ENCODE results near the gene PLEKHB1. TPM values are rescaled to one million over a fixed set of nuclear protein-coding genes. Genes with fewer than 3 reads are reported as not detected.
A peak's percentile ranks its signal among the peaks of the same experiment; 100 is the strongest.

Gene PLEKHB1
- 1 to 10 TPM; 1.1 to 1.3 TPM for polyA plus RNA-seq

GRCh38 chr11:73645972-73646631 is at the start of gene PLEKHB1:
Gene PLEKHB1, plus strand, starts transcription at chr11:73646581. Its CDS starts 28 bp downstream, at chr11:73646609.
- Histone ChIP-seq H3K36me3 (ENCODE audit: control insufficient read depth in 2 of 2, insufficient read depth in 2 of 2, low read length in 1 of 2) (no peaks in the 10 kb centered on the region), H3K4me3 (ENCODE audit: low read depth in 1 of 2, low read length in 2 of 2) (peak within 1 kb of the TSS in 1 of 2 donors; percentile 7), H3K9me3 (ENCODE audit: control insufficient read depth in 2 of 2, insufficient read depth in 1 of 2, low read depth in 1 of 2, low read length in 1 of 2) (no peaks in the 10 kb centered on the region), H3K4me1 (ENCODE audit: control insufficient read depth in 2 of 2, insufficient read depth in 2 of 2, low read length in 1 of 2) (peaks cover 4 to 5% of the 10 kb centered on the region in 2 donors), H3K27ac (ENCODE audit: low read depth in 2 of 2, low read length in 1 of 2) (no peak within 1 kb of the TSS), H3K27me3 (ENCODE audit: control insufficient read depth in 1 of 2, insufficient read depth in 2 of 2, low read length in 2 of 2) (no peaks in the 10 kb centered on the region)
- WGBS, 2 donors = 55% methylated on average over 26 of the region's 26 CpGs

- Histone ChIP-seq H3K36me3 (ENCODE audit: control insufficient read depth in 2 of 2, insufficient read depth in 2 of 2, low read length in 1 of 2) (no peaks in the 10 kb centered on the region), H3K4me1 (ENCODE audit: control insufficient read depth in 2 of 2, insufficient read depth in 2 of 2, low read length in 1 of 2) (peaks cover 2 to 7% of the 10 kb centered on the region in 2 donors), H3K9me3 (ENCODE audit: control insufficient read depth in 2 of 2, insufficient read depth in 1 of 2, low read depth in 1 of 2, low read length in 1 of 2) (peaks cover 0 to 2% of the 10 kb centered on the region in 2 donors), H3K4me3 (ENCODE audit: low read depth in 1 of 2, low read length in 2 of 2) (peak overlapping the region; percentile 65 to 98), H3K27ac (ENCODE audit: low read depth in 2 of 2, low read length in 1 of 2) (peak overlapping the region; percentile 31 to 94), H3K27me3 (ENCODE audit: control insufficient read depth in 1 of 2, insufficient read depth in 2 of 2, low read length in 2 of 2) (no peaks in the 10 kb centered on the region)
- 3% methylated on average over 26 to 27 of the region's 27 CpGs for WGBS, 2 donors
These were observed 48.9 kb upstream of the PLEKHB1 start for GRCh38 chr11:73597336-73597955.

GRCh38 chr11:73597956-73598718 is 48.2 kb upstream of the PLEKHB1 start, which contains the start of gene FAM168A:
Gene FAM168A, minus strand, starts transcription at chr11:73598112. Its CDS starts 129,638 bp downstream, at chr11:73468474.
- Histone ChIP-seq H3K36me3 (ENCODE audit: control insufficient read depth in 2 of 2, insufficient read depth in 2 of 2, low read length in 1 of 2) (no peaks in the 10 kb centered on the region), H3K4me1 (ENCODE audit: control insufficient read depth in 2 of 2, insufficient read depth in 2 of 2, low read length in 1 of 2) (peaks cover 2 to 7% of the 10 kb centered on the region in 2 donors), H3K4me3 (ENCODE audit: low read depth in 1 of 2, low read length in 2 of 2) (peak within 1 kb of the TSS; percentile 65 to 98), H3K27me3 (ENCODE audit: control insufficient read depth in 1 of 2, insufficient read depth in 2 of 2, low read length in 2 of 2) (no peaks in the 10 kb centered on the region), H3K9me3 (ENCODE audit: control insufficient read depth in 2 of 2, insufficient read depth in 1 of 2, low read depth in 1 of 2, low read length in 1 of 2) (peaks cover 0 to 2% of the 10 kb centered on the region in 2 donors), H3K27ac (ENCODE audit: low read depth in 2 of 2, low read length in 1 of 2) (peak within 1 kb of the TSS; percentile 81 to 94)
- 0 to 1% methylated on average over 54 to 64 of the region's 64 CpGs for WGBS, 2 donors

GRCh38 chr11:73598719-73599379 is 47.5 kb upstream of the PLEKHB1 start:
- Histone ChIP-seq H3K4me1 (ENCODE audit: control insufficient read depth in 2 of 2, insufficient read depth in 2 of 2, low read length in 1 of 2) (peaks cover 2 to 7% of the 10 kb centered on the region in 2 donors), H3K36me3 (ENCODE audit: control insufficient read depth in 2 of 2, insufficient read depth in 2 of 2, low read length in 1 of 2) (no peaks in the 10 kb centered on the region), H3K9me3 (ENCODE audit: control insufficient read depth in 2 of 2, insufficient read depth in 1 of 2, low read depth in 1 of 2, low read length in 1 of 2) (peaks cover 0 to 2% of the 10 kb centered on the region in 2 donors), H3K4me3 (ENCODE audit: low read depth in 1 of 2, low read length in 2 of 2) (peak overlapping the region; percentile 65 to 98), H3K27ac (ENCODE audit: low read depth in 2 of 2, low read length in 1 of 2) (peak overlapping the region; percentile 81 to 94), H3K27me3 (ENCODE audit: control insufficient read depth in 1 of 2, insufficient read depth in 2 of 2, low read length in 2 of 2) (no peaks in the 10 kb centered on the region)
- WGBS, 2 donors = 24 to 28% methylated on average over 20 of the region's 20 CpGs

- Histone ChIP-seq H3K4me3 (ENCODE audit: low read depth in 1 of 2, low read length in 2 of 2) (no peak overlapping the region), H3K4me1 (ENCODE audit: control insufficient read depth in 2 of 2, insufficient read depth in 2 of 2, low read length in 1 of 2) (no peaks in the 10 kb centered on the region), H3K9me3 (ENCODE audit: control insufficient read depth in 2 of 2, insufficient read depth in 1 of 2, low read depth in 1 of 2, low read length in 1 of 2) (no peaks in the 10 kb centered on the region), H3K36me3 (ENCODE audit: control insufficient read depth in 2 of 2, insufficient read depth in 2 of 2, low read length in 1 of 2) (no peaks in the 10 kb centered on the region), H3K27ac (ENCODE audit: low read depth in 2 of 2, low read length in 1 of 2) (no peak overlapping the region), H3K27me3 (ENCODE audit: control insufficient read depth in 1 of 2, insufficient read depth in 2 of 2, low read length in 2 of 2) (no peaks in the 10 kb centered on the region)
- whole genome bisulfite sequencing, 2 donors = 79 to 83% methylated on average over 5 of the region's 5 CpGs
These were observed 33.7 kb upstream of the PLEKHB1 start for GRCh38 chr11:73612601-73613140.

GRCh38 chr11:73614591-73614990 is 31.8 kb upstream of the PLEKHB1 start:
- Histone ChIP-seq H3K27ac (ENCODE audit: low read depth in 2 of 2, low read length in 1 of 2) (no peak overlapping the region), H3K9me3 (ENCODE audit: control insufficient read depth in 2 of 2, insufficient read depth in 1 of 2, low read depth in 1 of 2, low read length in 1 of 2) (no peaks in the 10 kb centered on the region), H3K27me3 (ENCODE audit: control insufficient read depth in 1 of 2, insufficient read depth in 2 of 2, low read length in 2 of 2) (no peaks in the 10 kb centered on the region), H3K4me1 (ENCODE audit: control insufficient read depth in 2 of 2, insufficient read depth in 2 of 2, low read length in 1 of 2) (no peaks in the 10 kb centered on the region), H3K4me3 (ENCODE audit: low read depth in 1 of 2, low read length in 2 of 2) (no peak overlapping the region), H3K36me3 (ENCODE audit: control insufficient read depth in 2 of 2, insufficient read depth in 2 of 2, low read length in 1 of 2) (no peaks in the 10 kb centered on the region)

- 57 to 61% methylated on average over 4 of the region's 4 CpGs for WGBS, 2 donors
- Histone ChIP-seq H3K9me3 (ENCODE audit: control insufficient read depth in 2 of 2, insufficient read depth in 1 of 2, low read depth in 1 of 2, low read length in 1 of 2) (no peaks in the 10 kb centered on the region), H3K36me3 (ENCODE audit: control insufficient read depth in 2 of 2, insufficient read depth in 2 of 2, low read length in 1 of 2) (no peaks in the 10 kb centered on the region), H3K4me1 (ENCODE audit: control insufficient read depth in 2 of 2, insufficient read depth in 2 of 2, low read length in 1 of 2) (peaks cover 0 to 2% of the 10 kb centered on the region in 2 donors), H3K4me3 (ENCODE audit: low read depth in 1 of 2, low read length in 2 of 2) (no peak overlapping the region), H3K27ac (ENCODE audit: low read depth in 2 of 2, low read length in 1 of 2) (no peak overlapping the region), H3K27me3 (ENCODE audit: control insufficient read depth in 1 of 2, insufficient read depth in 2 of 2, low read length in 2 of 2) (peaks cover 0 to 4% of the 10 kb centered on the region in 2 donors)
These were observed 23.3 kb upstream of the PLEKHB1 start for GRCh38 chr11:73622926-73623593.

GRCh38 chr11:73623686-73624085 is 22.7 kb upstream of the PLEKHB1 start:
- Histone ChIP-seq H3K36me3 (ENCODE audit: control insufficient read depth in 2 of 2, insufficient read depth in 2 of 2, low read length in 1 of 2) (no peaks in the 10 kb centered on the region), H3K4me1 (ENCODE audit: control insufficient read depth in 2 of 2, insufficient read depth in 2 of 2, low read length in 1 of 2) (peaks cover 0 to 2% of the 10 kb centered on the region in 2 donors), H3K27ac (ENCODE audit: low read depth in 2 of 2, low read length in 1 of 2) (no peak overlapping the region), H3K9me3 (ENCODE audit: control insufficient read depth in 2 of 2, insufficient read depth in 1 of 2, low read depth in 1 of 2, low read length in 1 of 2) (no peaks in the 10 kb centered on the region), H3K4me3 (ENCODE audit: low read depth in 1 of 2, low read length in 2 of 2) (no peak overlapping the region), H3K27me3 (ENCODE audit: control insufficient read depth in 1 of 2, insufficient read depth in 2 of 2, low read length in 2 of 2) (peaks cover 0 to 4% of the 10 kb centered on the region in 2 donors)
- WGBS, 2 donors = 41 to 48% methylated on average over 3 of the region's 3 CpGs
